ENCODE data around the gene GAPT.

DNA sequence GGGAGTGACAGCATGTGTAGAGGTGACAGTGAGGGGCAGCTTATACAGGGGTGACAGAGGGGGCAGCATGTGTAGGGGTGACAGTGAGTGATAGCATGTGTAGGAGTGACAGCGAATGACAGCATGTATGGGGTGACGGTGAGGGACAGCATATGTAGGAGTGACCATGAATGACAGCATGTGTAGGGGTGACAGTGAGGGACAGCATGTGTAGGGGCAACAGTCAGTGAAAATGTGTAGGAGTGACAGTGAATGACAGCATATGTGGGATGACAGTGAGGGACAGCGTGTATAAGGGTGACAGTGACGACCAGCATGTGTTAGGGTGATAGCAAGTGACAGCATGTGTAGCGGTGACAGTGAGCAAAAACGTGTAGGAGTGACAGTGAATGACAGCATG is 9.4 kb upstream of the GAPT start:
- no peak for TF ChIP-seq REST (tag by site-specific recombination; IDR thresholded peaks at IDR 0.05)
- no peak for TF ChIP-seq CTCF (tag by site-specific recombination; IDR thresholded peaks at IDR 0.05)
- no peak for TF ChIP-seq ZNF24 (tag by site-specific recombination; IDR thresholded peaks at IDR 0.05)
- no peak for TF ChIP-seq ZBTB26 (tag by site-specific recombination; optimal IDR thresholded peaks at IDR 0.05)
- no peak for TF ChIP-seq TCF7L2 (IDR thresholded peaks at IDR 0.05; ENCODE audit: borderline replicate concordance, low read depth, low read length)
- TF ChIP-seq, protein P1, sequence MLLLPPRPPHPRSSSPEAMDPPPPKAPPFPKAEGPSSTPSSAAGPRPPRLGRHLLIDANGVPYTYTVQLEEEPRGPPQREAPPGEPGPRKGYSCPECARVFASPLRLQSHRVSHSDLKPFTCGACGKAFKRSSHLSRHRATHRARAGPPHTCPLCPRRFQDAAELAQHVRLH (tag by site-specific recombination; IDR thresholded peaks at IDR 0.05), result no peak
- TF ChIP-seq, protein P2, sequence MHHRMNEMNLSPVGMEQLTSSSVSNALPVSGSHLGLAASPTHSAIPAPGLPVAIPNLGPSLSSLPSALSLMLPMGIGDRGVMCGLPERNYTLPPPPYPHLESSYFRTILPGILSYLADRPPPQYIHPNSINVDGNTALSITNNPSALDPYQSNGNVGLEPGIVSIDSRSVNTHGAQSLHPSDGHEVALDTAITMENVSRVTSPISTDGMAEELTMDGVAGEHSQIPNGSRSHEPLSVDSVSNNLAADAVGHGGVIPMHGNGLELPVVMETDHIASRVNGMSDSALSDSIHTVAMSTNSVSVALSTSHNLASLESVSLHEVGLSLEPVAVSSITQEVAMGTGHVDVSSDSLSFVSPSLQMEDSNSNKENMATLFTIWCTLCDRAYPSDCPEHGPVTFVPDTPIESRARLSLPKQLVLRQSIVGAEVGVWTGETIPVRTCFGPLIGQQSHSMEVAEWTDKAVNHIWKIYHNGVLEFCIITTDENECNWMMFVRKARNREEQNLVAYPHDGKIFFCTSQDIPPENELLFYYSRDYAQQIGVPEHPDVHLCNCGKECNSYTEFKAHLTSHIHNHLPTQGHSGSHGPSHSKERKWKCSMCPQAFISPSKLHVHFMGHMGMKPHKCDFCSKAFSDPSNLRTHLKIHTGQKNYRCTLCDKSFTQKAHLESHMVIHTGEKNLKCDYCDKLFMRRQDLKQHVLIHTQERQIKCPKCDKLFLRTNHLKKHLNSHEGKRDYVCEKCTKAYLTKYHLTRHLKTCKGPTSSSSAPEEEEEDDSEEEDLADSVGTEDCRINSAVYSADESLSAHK (tag by site-specific recombination; IDR thresholded peaks at IDR 0.05), result no peak
- TF ChIP-seq ZNF302 (tag by site-specific recombination; IDR thresholded peaks at IDR 0.05; ENCODE audit: low read depth), result no peak
- TF ChIP-seq ZNF239 (tag by site-specific recombination; IDR thresholded peaks at IDR 0.05), result no peak
- TF ChIP-seq SETDB1 (IDR thresholded peaks at IDR 0.05; ENCODE audit: insufficient read length, low read length), result no peak
- no peak for TF ChIP-seq PRDM2 (tag by site-specific recombination; IDR thresholded peaks at IDR 0.05; ENCODE audit: borderline replicate concordance)

Measured in HEK293 (cell line).